Body of pancreas (tissue), 4 donors: ENCODE data around the gene CES2. TPM values are rescaled to one million over a fixed set of nuclear protein-coding genes. Genes with fewer than 3 reads are reported as not detected.

Experiments
- ATAC-seq: fragments of 150-250 bp; one replicate; pipeline ENCODE4 v1.9.1; 2016
- DNase-seq, 4 donors: peaks; one replicate each; pipeline ENCODE4 v3.0.0-alpha.2; 2019
- H3K27ac ChIP-seq, 4 donors: fragments of 200-600 bp; sonication (generic); 1 replicate in 3 of 4; 2 replicates in 1 of 4; pipeline versions ENCODE4 v1.5.1 to v1.6.1; 2016 to 2019; ENCODE audit warnings: mild to moderate bottlenecking in 1 of 4, mixed read lengths in 1 of 4, moderate library complexity in 1 of 4
- H3K27me3 ChIP-seq, 2 donors: fragments of 200-600 bp; sonication (generic); one replicate each; pipeline ENCODE4 v1.6.0; 2016; ENCODE audit warnings: mild to moderate bottlenecking in 1 of 2
- H3K36me3 ChIP-seq, 2 donors: fragments of 200-600 bp; sonication (generic); replicated peaks in 1 of 2; 2 replicates each; pipeline ENCODE4 v1.5.1; 2016; ENCODE audit warnings: low read depth in 2 of 2; ENCODE audit not compliant: insufficient read depth in 1 of 2
- H3K4me1 ChIP-seq: fragments of 200-600 bp; sonication (generic); one replicate; pipeline ENCODE4 v1.6.0; 2016
- H3K4me3 ChIP-seq, 2 donors: fragments of 200-600 bp; sonication (generic); 1 replicate in 1 of 2; 2 replicates in 1 of 2; pipeline ENCODE4 v1.5.1; 2016 to 2019
- H3K9me3 ChIP-seq, 3 donors: fragments of 200-600 bp; sonication (generic); 1 replicate in 2 of 3; 2 replicates in 1 of 3; pipeline ENCODE4 v1.5.1; 2016
- POLR2A ChIP-seq, 3 donors: fragments of 450-650 bp; IDR thresholded peaks; one replicate each; pipeline ENCODE4 v1.6.1; 2016; ENCODE audit warnings: antibody characterized with exemption in 3 of 3, mild to moderate bottlenecking in 2 of 3
- WGBS, 2 donors: methylation state at CpG; one replicate each; pipeline ENCODE4 v1.1.5; 2017; 5-methylcytosine and 5-hydroxymethylcytosine counted together
- intact Hi-C: fragments of 100-400 bp; cut with DNase I; formaldehyde crosslinking; loops from one replicate; pipeline ENCODE4 v1.15.1; 2023
- total RNA-seq, 2 donors: library from RNA; depleted of rRNA; stranded (reverse); fragments of >200 nt; gene quantifications; one replicate each; pipeline ENCODE4 v1.1.0, GENCODE V29; 2016
- TF ChIP-seq, protein P1 (sequence below), 7 experiments: fragments of 450-650 bp in 4 of 7; fragments of 200-600 bp in 3 of 7; sonication (generic) in 3 of 7; IDR thresholded peaks; one replicate each; pipeline ENCODE4 v1.5.1; 2016 to 2019; ENCODE audit warnings: antibody characterized with exemption in 7 of 7

The CES2 gene
- total RNA-seq, 2 donors from 2014 or later: 24.9 to 29.3 TPM

DNA sequence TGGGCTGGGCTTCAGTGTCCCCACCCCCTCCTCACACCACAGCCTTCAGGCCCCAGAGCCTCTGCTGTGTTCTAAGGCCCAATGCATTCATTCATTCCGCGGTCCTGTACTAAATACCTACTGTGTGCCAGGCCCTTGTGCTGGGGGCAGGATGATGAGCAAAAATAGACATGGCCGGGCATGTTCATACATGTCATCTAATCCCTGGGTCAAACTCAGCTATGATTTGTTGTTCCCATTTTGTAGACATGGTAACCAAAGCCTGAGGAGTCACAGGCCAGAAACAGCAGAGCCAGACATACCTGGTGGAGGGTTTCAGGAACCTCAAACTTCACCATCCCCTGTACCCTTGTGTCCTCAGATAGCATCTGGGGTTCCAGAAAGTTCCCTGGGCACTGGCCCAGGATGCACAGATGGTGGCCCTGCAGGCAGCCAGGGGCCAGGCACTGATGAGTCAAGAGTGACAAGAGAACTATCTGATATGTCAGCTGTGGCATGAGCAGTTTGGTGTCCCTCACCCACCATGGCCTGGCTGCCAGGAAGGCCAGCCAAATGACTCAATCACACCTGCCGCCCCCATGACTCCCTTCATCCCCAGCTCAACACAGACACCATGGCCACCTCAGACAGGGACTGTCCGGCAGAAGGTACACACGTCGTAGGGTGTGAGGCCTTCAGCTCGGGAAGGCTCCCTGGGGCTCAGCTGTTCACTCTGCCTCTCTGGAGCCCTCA lies 7.2 kb upstream of the CES2 start:
- TF ChIP-seq POLR2A (IDR thresholded peaks at IDR 0.05): no peak
- TF ChIP-seq, protein P1, sequence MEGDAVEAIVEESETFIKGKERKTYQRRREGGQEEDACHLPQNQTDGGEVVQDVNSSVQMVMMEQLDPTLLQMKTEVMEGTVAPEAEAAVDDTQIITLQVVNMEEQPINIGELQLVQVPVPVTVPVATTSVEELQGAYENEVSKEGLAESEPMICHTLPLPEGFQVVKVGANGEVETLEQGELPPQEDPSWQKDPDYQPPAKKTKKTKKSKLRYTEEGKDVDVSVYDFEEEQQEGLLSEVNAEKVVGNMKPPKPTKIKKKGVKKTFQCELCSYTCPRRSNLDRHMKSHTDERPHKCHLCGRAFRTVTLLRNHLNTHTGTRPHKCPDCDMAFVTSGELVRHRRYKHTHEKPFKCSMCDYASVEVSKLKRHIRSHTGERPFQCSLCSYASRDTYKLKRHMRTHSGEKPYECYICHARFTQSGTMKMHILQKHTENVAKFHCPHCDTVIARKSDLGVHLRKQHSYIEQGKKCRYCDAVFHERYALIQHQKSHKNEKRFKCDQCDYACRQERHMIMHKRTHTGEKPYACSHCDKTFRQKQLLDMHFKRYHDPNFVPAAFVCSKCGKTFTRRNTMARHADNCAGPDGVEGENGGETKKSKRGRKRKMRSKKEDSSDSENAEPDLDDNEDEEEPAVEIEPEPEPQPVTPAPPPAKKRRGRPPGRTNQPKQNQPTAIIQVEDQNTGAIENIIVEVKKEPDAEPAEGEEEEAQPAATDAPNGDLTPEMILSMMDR (IDR thresholded peaks at IDR 0.05): no peak
- Histone ChIP-seq H3K9me3 (no peaks in the 10 kb centered on the region), H3K27me3 (peaks cover 0 to 12% of the 10 kb centered on the region in 2 donors), H3K27ac (no peak overlapping the region), H3K36me3 (no peaks in the 10 kb centered on the region), H3K4me1 (peaks cover 28% of the 10 kb centered on the region), H3K4me3 (no peak overlapping the region)
- ATAC-seq (no peak), DNase-seq (no peak)
- WGBS, 2 donors: 85 to 95% methylated on average over 4 to 8 of the region's 8 CpGs
- intact Hi-C loops: no loop called here

DNA sequence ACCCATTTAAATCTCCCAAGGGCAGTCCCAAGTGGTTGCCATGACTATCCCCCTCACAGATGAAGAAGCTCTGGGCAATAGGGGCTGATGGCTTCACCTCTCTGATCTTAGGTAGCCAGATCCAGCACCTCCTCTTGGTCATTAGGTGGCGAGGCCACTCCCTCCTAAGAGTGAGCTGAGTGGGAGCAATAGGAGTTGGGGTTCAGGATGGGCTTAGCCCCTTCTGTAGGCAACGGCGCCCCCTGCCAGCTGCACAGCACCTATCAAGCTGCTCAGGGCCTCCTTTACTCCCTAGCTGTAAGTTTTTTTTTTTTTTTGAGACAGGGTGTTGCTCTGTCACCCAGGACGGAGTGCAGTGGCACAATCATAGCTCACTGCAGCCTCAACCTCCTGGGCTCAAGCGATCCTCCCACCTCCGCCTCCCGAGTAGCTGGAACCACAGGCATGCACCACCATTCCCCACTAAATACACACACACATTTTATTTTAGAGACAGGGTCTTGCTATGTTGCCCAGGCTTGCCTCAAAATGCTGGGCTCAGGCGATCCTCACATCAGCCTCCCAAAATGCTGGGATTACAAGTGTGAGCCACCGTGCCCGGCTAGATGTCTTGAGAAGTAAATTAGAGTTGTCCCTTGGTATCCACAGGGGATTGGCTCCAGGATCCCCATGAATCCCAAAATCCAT lies 6.5 kb upstream of the CES2 start:
- TF ChIP-seq POLR2A (IDR thresholded peaks at IDR 0.05): no peak
- TF ChIP-seq, protein P1 (IDR thresholded peaks at IDR 0.05): peak in 3 of 7 experiments; percentile 9 to 17 (median 13)
- Histone ChIP-seq H3K9me3 (no peaks in the 10 kb centered on the region), H3K27me3 (peaks cover 0 to 11% of the 10 kb centered on the region in 2 donors), H3K4me3 (no peak overlapping the region), H3K27ac (no peak overlapping the region), H3K36me3 (no peaks in the 10 kb centered on the region), H3K4me1 (peaks cover 35% of the 10 kb centered on the region)
- intact Hi-C loops: no loop called here
- ATAC-seq (no peak), DNase-seq (no peak)
- 70 to 74% methylated on average over 10 of the region's 10 CpGs for WGBS, 2 donors

DNA sequence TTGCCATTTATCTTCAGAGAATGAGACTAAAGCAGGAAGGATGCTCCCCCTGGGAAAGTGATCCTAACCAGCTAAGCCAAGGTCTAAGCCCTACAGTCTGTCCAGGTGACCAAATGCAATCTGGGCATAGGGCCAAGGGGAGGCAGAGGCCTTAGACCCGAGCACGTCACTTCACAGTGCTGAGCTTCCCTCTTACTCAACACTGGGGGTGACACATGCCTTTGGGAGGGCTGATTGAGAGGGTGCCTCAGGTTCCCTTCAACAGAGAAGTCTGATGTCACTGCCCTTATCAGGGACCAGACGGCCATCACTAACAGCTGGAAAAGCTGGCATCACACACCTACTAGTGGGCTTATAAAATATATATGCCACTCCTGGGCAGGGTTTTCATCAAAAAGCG lies 5.1 kb upstream of the CES2 start:
- H3K27ac ChIP-seq: no peak overlapping the region
- DNase-seq (peak in 3 of 4 donors; percentile 50 to 56 (median 52)), ATAC-seq (no peak)
- intact Hi-C loops: no loop called here
- H3K9me3 ChIP-seq: no peaks in the 10 kb centered on the region
- H3K4me1 ChIP-seq: peaks cover 29% of the 10 kb centered on the region
- no peak overlapping the region for H3K4me3 ChIP-seq
- 33 to 38% methylated on average over 3 to 4 of the region's 4 CpGs for WGBS, 2 donors
- peaks cover 0 to 6% of the 10 kb centered on the region in 2 donors for H3K27me3 ChIP-seq
- no peaks in the 10 kb centered on the region for H3K36me3 ChIP-seq
- TF ChIP-seq, protein P1 (IDR thresholded peaks at IDR 0.05): no peak
- no peak for TF ChIP-seq POLR2A (IDR thresholded peaks at IDR 0.05)

DNA sequence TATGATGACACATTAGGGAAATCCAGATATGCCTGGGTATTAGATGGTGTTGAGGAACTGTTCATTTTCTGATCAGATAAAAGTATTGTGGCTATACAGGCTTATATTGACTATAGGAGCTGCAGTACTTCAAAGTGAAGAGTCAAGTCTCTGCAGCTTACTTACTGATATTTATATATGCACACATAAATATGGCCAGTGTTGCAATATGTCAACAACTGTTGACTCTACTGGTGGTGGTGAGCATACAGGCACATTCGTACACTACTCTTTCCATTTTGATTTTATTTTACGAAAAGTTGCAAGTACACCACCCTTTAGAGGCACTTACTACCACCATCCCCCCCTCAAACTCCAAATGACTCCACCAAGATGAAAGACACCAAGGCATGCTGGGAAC lies 3.7 kb upstream of the CES2 start:
- WGBS, 2 donors: 83 to 85% methylated on average over 2 of the region's 2 CpGs
- Histone ChIP-seq H3K4me3 (no peak overlapping the region), H3K27ac (no peak overlapping the region), H3K36me3 (no peaks in the 10 kb centered on the region), H3K9me3 (no peaks in the 10 kb centered on the region), H3K4me1 (peaks cover 31% of the 10 kb centered on the region), H3K27me3 (no peaks in the 10 kb centered on the region)
- TF ChIP-seq, protein P1 (IDR thresholded peaks at IDR 0.05): no peak
- no peak for TF ChIP-seq POLR2A (IDR thresholded peaks at IDR 0.05)
- DNase-seq (no peak), ATAC-seq (no peak)
- intact Hi-C loops: no loop called here
